Activated CD4-positive, alpha-beta T cell treated with anti-CD3 and anti-CD28 coated beads for 36 hours (primary cell): Measurements from ENCODE around the gene IL4R. TPM values are rescaled to one million over a fixed set of nuclear protein-coding genes. Genes with fewer than 3 reads are reported as not detected.

Experiments
- ATAC-seq: fragments of 200-7000 bp; cut with Tn5 transposase; one replicate; pipeline ENCODE4 v1.10.0; 2021; ENCODE audit warnings: mild to moderate bottlenecking, moderate library complexity
- CTCF ChIA-PET: fragments of 350-600 bp; sonication (Branson Sonifier 250); formaldehyde crosslinking; loops from one replicate; lab custom pipeline; 2021; ENCODE audit warnings: antibody characterized with exemption; lab: Charles Lee
- POLR2A ChIA-PET: fragments of 350-600 bp; sonication (Branson Sonifier 250); formaldehyde crosslinking; loops from one replicate; lab custom pipeline; 2021; ENCODE audit warnings: antibody characterized with exemption, inconsistent platforms; lab: Charles Lee
- DNase-seq: peaks from one replicate; pipeline ENCODE4 v3.0.0-alpha.2; 2020
- H3K27ac Mint-ChIP-seq: one replicate; pipeline ENCODE4 v1.8.0; 2021; ENCODE audit warnings: mixed read lengths
- H3K27me3 Mint-ChIP-seq: one replicate; pipeline ENCODE4 v1.8.0; 2021; ENCODE audit warnings: mixed read lengths
- H3K36me3 Mint-ChIP-seq: one replicate; pipeline ENCODE4 v1.8.0; 2021; ENCODE audit warnings: low read depth, mixed read lengths
- H3K4me1 Mint-ChIP-seq: one replicate; pipeline ENCODE4 v1.8.0; 2021; ENCODE audit warnings: mixed read lengths
- H3K4me3 Mint-ChIP-seq: one replicate; pipeline ENCODE4 v1.8.0; 2021; ENCODE audit warnings: mild to moderate bottlenecking, moderate library complexity, mixed read lengths
- H3K9me3 Mint-ChIP-seq: one replicate; pipeline ENCODE4 v1.8.0; 2021; ENCODE audit warnings: low read depth, mixed read lengths
- intact Hi-C, 2 experiments: fragments of 100-400 bp; cut with DNase I in 1 of 2; cut with micrococcal nuclease in 1 of 2; formaldehyde crosslinking; loops; one replicate each; pipeline versions ENCODE4 v1.14.2 to v1.15.1; 2022 to 2024; cut with DNase I, micrococcal nuclease
- total RNA-seq, 2 experiments: library from RNA; stranded (reverse); gene quantifications; one replicate each; pipeline ENCODE4 v1.2.3, GENCODE V29; 2021

IL4R gene
- total RNA-seq, 2 experiments from 2014 or later, result 185 to 229 TPM

- Mint-ChIP-seq H3K36me3 (peaks cover 75% of the 10 kb centered on the region), H3K9me3 (no peaks in the 10 kb centered on the region), H3K27me3 (no peaks in the 10 kb centered on the region), H3K4me1 (peaks cover 95% of the 10 kb centered on the region), H3K4me3 (no peak overlapping the region), H3K27ac (peak overlapping the region; percentile 80)
- ChIA-PET POLR2A (interaction anchor here (0.6 to 6.1 kb wide), 4 partner anchors 46 to 117 kb away, joined by 4 to 66 read pairs (median 5); partner anchors contain the start of gene KDM8), CTCF (interaction anchor here (0.6 to 3.3 kb wide), 7 partner anchors 11 to 86 kb away, joined by 3 to 17 read pairs (median 3); no protein-coding TSS in a partner anchor)
- ATAC-seq (no peak), DNase-seq (no peak)
- intact Hi-C loops, result no loop called here
These were observed 6.7 kb downstream of the IL4R start for GRCh38 chr16:27320261-27321012.

DNA sequence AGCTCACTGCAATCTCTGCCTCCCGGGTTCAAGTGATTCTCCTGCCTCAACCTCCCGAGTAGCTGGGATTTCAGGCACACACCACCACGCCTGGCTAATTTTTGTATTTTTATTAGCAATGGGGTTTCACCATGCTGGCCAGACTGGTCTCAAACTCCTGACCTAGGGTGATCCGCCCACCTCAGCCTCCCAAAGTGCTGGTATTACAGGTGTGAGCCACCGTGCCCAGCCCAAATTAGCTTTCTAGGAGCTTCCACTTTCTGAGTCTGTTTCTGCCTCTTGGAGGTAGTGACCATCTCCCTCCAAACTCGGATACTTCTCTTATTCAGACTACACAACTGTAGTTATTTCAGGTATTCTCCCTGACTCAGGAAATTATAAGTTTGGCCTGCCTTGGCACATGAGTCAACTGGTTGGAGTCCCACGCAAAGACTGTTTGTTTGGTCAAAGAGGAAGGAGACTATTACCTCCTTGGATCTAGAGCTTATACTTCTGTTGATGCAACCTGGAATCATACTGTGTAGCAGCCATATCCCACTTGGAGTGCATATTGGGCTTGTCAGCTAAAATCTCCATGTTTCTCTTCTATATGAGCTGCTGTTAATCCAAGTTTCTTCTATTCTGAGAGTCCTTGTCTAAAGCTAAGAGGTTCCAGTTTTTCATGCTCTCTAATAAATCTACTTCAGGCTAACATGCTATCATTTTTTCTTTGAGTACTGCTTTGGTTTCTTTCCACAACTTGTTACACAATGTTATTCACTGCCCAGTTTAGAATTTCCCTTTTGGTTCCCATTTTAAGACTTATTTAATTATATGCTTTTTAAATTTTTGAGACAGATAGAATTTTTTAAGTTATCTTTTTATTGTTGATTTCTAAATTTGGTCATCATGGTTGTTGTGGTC, 7.5 kb downstream of the IL4R start:
- no peaks in the 10 kb centered on the region for H3K9me3 Mint-ChIP-seq
- ChIA-PET POLR2A (interaction anchor here (0.6 to 2.3 kb wide), 4 partner anchors 84 to 118 kb away, joined by 3 to 5 read pairs (median 4); partner anchors contain the start of gene KDM8), CTCF (interaction anchor here (0.6 to 3.3 kb wide), 9 partner anchors 10 to 165 kb away, joined by 3 to 17 read pairs (median 3); no protein-coding TSS in a partner anchor)
- no peaks in the 10 kb centered on the region for H3K27me3 Mint-ChIP-seq
- ATAC-seq, result no peak
- peaks cover 74% of the 10 kb centered on the region for H3K36me3 Mint-ChIP-seq
- no peak overlapping the region for H3K4me3 Mint-ChIP-seq
- intact Hi-C loops, result no loop called here
- peak overlapping the region; percentile 80 for H3K27ac Mint-ChIP-seq
- peaks cover 93% of the 10 kb centered on the region for H3K4me1 Mint-ChIP-seq
- no peak for DNase-seq

GRCh38 chr16:27322858-27323780, 9.3 kb downstream of the IL4R start:
- no peak for ATAC-seq
- Mint-ChIP-seq H3K9me3 (no peaks in the 10 kb centered on the region), H3K27me3 (no peaks in the 10 kb centered on the region), H3K4me3 (no peak overlapping the region), H3K4me1 (peaks cover 94% of the 10 kb centered on the region), H3K36me3 (peaks cover 75% of the 10 kb centered on the region), H3K27ac (peak overlapping the region; percentile 79)
- intact Hi-C loops, result no loop called here
- POLR2A ChIA-PET, result interaction anchor here (2.3 kb wide), 1 partner anchor 88 kb away, joined by 5 read pairs; no protein-coding TSS in a partner anchor
- no peak for DNase-seq
- CTCF ChIA-PET, result interaction anchor here (0.5 to 3.3 kb wide), 5 partner anchors 80 to 168 kb away, joined by 3 to 17 read pairs (median 4); no protein-coding TSS in a partner anchor

GRCh38 chr16:27323781-27324561, 10.2 kb downstream of the IL4R start:
- H3K27ac Mint-ChIP-seq, result peak overlapping the region; percentile 79
- intact Hi-C loops, result no loop called here
- H3K9me3 Mint-ChIP-seq, result no peaks in the 10 kb centered on the region
- no peaks in the 10 kb centered on the region for H3K27me3 Mint-ChIP-seq
- peaks cover 95% of the 10 kb centered on the region for H3K4me1 Mint-ChIP-seq
- no peak overlapping the region for H3K4me3 Mint-ChIP-seq
- DNase-seq (no peak), ATAC-seq (no peak)
- H3K36me3 Mint-ChIP-seq, result peaks cover 77% of the 10 kb centered on the region
- CTCF ChIA-PET, result interaction anchor here (1.2 to 1.4 kb wide), 2 partner anchors 31 to 152 kb away, joined by 3 to 5 read pairs; no protein-coding TSS in a partner anchor
- POLR2A ChIA-PET, result no interaction called here

DNA sequence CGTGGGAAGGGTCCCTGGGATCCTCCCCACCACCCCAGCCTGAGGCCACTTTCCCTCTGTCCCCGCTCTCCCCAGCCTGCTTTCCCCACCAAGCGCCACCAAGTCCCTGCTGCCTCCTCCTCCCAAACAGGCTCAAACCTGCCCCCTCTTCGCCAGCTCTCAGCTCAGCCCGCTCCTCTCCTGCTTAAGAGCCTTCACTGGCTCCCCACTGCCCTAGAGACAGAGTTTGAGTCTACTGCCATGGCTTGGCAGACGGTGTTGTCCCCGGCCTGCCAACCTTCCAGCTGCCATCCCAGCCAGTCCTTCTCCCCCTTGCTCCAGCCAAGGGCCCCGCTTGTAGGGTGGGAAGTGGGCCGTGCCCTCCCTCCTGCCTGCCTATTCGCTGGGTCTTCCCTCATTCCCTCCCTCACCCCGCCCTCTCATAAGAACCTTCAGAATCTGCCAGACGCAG, 11.1 kb downstream of the IL4R start:
- Mint-ChIP-seq H3K27ac (peak overlapping the region; percentile 76), H3K4me1 (peaks cover 95% of the 10 kb centered on the region), H3K9me3 (no peaks in the 10 kb centered on the region), H3K4me3 (no peak overlapping the region), H3K27me3 (no peaks in the 10 kb centered on the region), H3K36me3 (peaks cover 75% of the 10 kb centered on the region)
- ChIA-PET CTCF (interaction anchor here (1.2 kb wide), 1 partner anchor 31 kb away, joined by 5 read pairs; no protein-coding TSS in a partner anchor), POLR2A (no interaction called here)
- ATAC-seq (no peak), DNase-seq (no peak)
- intact Hi-C loops, result no loop called here

- Mint-ChIP-seq H3K27me3 (no peaks in the 10 kb centered on the region), H3K4me3 (peak overlapping the region; percentile 39), H3K27ac (peak overlapping the region; percentile 90), H3K36me3 (peaks cover 78% of the 10 kb centered on the region), H3K4me1 (peaks cover 92% of the 10 kb centered on the region), H3K9me3 (no peaks in the 10 kb centered on the region)
- ATAC-seq, result no peak
- intact Hi-C loops, result no loop called here
- ChIA-PET CTCF (interaction anchor here (1.3 to 1.5 kb wide), 2 partner anchors 89 to 92 kb away, joined by 3 read pairs; no protein-coding TSS in a partner anchor), POLR2A (interaction anchor here (0.6 kb wide), 1 partner anchor 816 kb away, joined by 4 read pairs; no protein-coding TSS in a partner anchor)
- DNase-seq, result no peak
These were observed 12.0 kb downstream of the IL4R start for GRCh38 chr16:27325736-27326135.

- no peak for DNase-seq
- intact Hi-C loops, result no loop called here
- ChIA-PET CTCF (interaction anchor here (1.0 to 1.5 kb wide), 3 partner anchors 11 to 92 kb away, joined by 3 read pairs; no protein-coding TSS in a partner anchor), POLR2A (interaction anchor here (0.6 to 1.0 kb wide), 3 partner anchors 8 to 816 kb away, joined by 4 to 5 read pairs (median 4); no protein-coding TSS in a partner anchor)
- H3K9me3 Mint-ChIP-seq, result no peaks in the 10 kb centered on the region
- ATAC-seq, result no peak
- H3K36me3 Mint-ChIP-seq, result peaks cover 78% of the 10 kb centered on the region
- no peaks in the 10 kb centered on the region for H3K27me3 Mint-ChIP-seq
- peak overlapping the region; percentile 39 for H3K4me3 Mint-ChIP-seq
- H3K4me1 Mint-ChIP-seq, result peaks cover 90% of the 10 kb centered on the region
- peak overlapping the region; percentile 90 for H3K27ac Mint-ChIP-seq
These were observed 12.5 kb downstream of the IL4R start for GRCh38 chr16:27326251-27326650.

DNA sequence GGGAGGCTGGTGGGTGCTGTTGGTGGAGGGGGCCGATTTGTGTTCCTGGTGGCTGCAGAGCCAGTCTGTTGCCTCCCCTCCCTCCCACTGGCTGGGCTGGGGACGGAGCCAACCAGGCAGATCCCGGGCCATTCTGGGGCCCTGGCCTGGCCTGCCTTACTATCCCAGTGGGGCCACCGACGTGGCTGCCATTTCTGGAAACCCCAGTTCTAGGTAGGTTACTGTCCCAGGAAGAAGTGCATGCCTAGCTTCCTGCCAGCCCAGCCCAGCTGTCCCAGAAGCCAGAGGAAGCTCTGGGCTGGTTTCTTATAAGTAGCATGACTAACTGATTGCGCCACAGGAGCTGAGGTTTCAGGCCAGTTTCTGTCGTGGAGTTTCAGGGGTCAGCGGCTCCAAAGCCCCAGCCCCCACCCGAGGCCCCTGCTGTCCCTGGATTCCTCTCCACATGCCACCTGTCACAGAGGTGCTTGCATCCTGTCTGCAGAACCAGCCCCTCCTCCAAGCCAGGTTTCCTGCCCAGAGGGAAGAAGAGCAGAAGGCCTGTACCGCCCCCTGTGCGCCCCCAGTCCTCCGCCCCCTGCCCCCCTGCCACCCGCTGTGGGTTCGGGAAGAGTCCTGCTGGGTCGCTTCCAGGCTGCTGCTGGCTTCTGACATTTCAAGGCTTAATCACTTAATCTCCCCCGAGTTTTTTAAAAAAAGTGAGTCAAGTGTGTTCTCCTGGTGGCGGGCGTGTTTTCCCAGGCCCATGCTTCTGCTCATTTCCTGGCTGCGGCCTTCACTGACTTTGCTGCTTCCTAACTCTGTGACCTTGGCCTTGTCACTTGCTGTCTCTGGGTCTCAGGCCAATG, 13.2 kb downstream of the IL4R start:
- H3K36me3 Mint-ChIP-seq, result peaks cover 80% of the 10 kb centered on the region
- peak overlapping the region; percentile 90 for H3K27ac Mint-ChIP-seq
- DNase-seq (peak; percentile 66), ATAC-seq (peak; percentile 67)
- ChIA-PET CTCF (interaction anchor here (0.6 to 1.5 kb wide), 4 partner anchors 12 to 93 kb away, joined by 3 to 4 read pairs (median 3); no protein-coding TSS in a partner anchor), POLR2A (interaction anchor here (0.9 to 1.0 kb wide), 2 partner anchors 9 to 12 kb away, joined by 4 to 5 read pairs; no protein-coding TSS in a partner anchor)
- H3K4me3 Mint-ChIP-seq, result peak overlapping the region; percentile 39
- intact Hi-C loops, result no loop called here
- no peaks in the 10 kb centered on the region for H3K27me3 Mint-ChIP-seq
- no peaks in the 10 kb centered on the region for H3K9me3 Mint-ChIP-seq
- peaks cover 88% of the 10 kb centered on the region for H3K4me1 Mint-ChIP-seq

GRCh38 chr16:27327586-27327915, 13.8 kb downstream of the IL4R start:
- Mint-ChIP-seq H3K4me3 (no peak overlapping the region), H3K4me1 (peaks cover 88% of the 10 kb centered on the region), H3K9me3 (no peaks in the 10 kb centered on the region), H3K27ac (peak overlapping the region; percentile 90), H3K36me3 (peaks cover 80% of the 10 kb centered on the region), H3K27me3 (no peaks in the 10 kb centered on the region)
- intact Hi-C loops, result no loop called here
- ATAC-seq (no peak), DNase-seq (no peak)
- ChIA-PET CTCF (interaction anchor here (0.7 to 0.9 kb wide), 2 partner anchors 10 to 92 kb away, joined by 3 to 4 read pairs; no protein-coding TSS in a partner anchor), POLR2A (no interaction called here)
